ENCODE data around the gene IGFL1. TPM values are rescaled to one million over a fixed set of nuclear protein-coding genes. Genes with fewer than 3 reads are reported as not detected.

The IGFL1 gene
- total RNA-seq, 1 experiment from 2014 or later, result not detected

- intact Hi-C loops (cut with micrococcal nuclease; ENCODE audit: unreplicated experiment), result no loop called here
- H3K4me1 ChIP-seq (ENCODE audit: insufficient read depth, low read length, poor library complexity, severe bottlenecking), result no peaks in the 10 kb centered on the region
- CTCF ChIA-PET, result no interaction called here
- H3K27ac ChIP-seq (ENCODE audit: low read depth, low read length, poor library complexity, severe bottlenecking), result no peak overlapping the region
- TF ChIP-seq EZH2 (IDR thresholded peaks at IDR 0.05; ENCODE audit: borderline replicate concordance, low read depth, low read length, poor library complexity, severe bottlenecking) (no peak), CTCF (conservative IDR thresholded peaks at IDR 0.05; ENCODE audit: low read depth, low read length) (no peak)
- peaks cover 5% of the 10 kb centered on the region for H3K27me3 ChIP-seq (replicated peaks; ENCODE audit: insufficient read depth, low read depth, low read length, poor library complexity)
- no peak overlapping the region for H3K4me3 ChIP-seq (ENCODE audit: low read depth, low read length, poor library complexity, severe bottlenecking)
- BruUV-seq (replicated peaks), result no TSS peak
- peak; percentile 25 for DNase-seq (ENCODE audit: low spot score)
- H3K36me3 ChIP-seq (ENCODE audit: insufficient read depth, low read length, poor library complexity, severe bottlenecking), result no peaks in the 10 kb centered on the region
- POLR2A ChIA-PET (ENCODE audit: low non-redundant PET), result no interaction called here
- no peaks in the 10 kb centered on the region for H3K9me3 ChIP-seq (ENCODE audit: low read depth, low read length, poor library complexity, severe bottlenecking)
Measured at GRCh38 chr19:46216612-46217011, 12.9 kb upstream of the IGFL1 start.

GRCh38 chr19:46217476-46217875 lies 12.1 kb upstream of the IGFL1 start:
- no peak for TF ChIP-seq EZH2 (IDR thresholded peaks at IDR 0.05; ENCODE audit: borderline replicate concordance, low read depth, low read length, poor library complexity, severe bottlenecking)
- no peak for TF ChIP-seq CTCF (conservative IDR thresholded peaks at IDR 0.05; ENCODE audit: low read depth, low read length)
- ChIA-PET CTCF (no interaction called here), POLR2A (ENCODE audit: low non-redundant PET) (no interaction called here)
- no peak for DNase-seq (ENCODE audit: low spot score)
- H3K36me3 ChIP-seq (ENCODE audit: insufficient read depth, low read length, poor library complexity, severe bottlenecking), result no peaks in the 10 kb centered on the region
- H3K27me3 ChIP-seq (replicated peaks; ENCODE audit: insufficient read depth, low read depth, low read length, poor library complexity), result peaks cover 8% of the 10 kb centered on the region
- no peaks in the 10 kb centered on the region for H3K4me1 ChIP-seq (ENCODE audit: insufficient read depth, low read length, poor library complexity, severe bottlenecking)
- H3K27ac ChIP-seq (ENCODE audit: low read depth, low read length, poor library complexity, severe bottlenecking), result no peak overlapping the region
- no peaks in the 10 kb centered on the region for H3K9me3 ChIP-seq (ENCODE audit: low read depth, low read length, poor library complexity, severe bottlenecking)
- no peak overlapping the region for H3K4me3 ChIP-seq (ENCODE audit: low read depth, low read length, poor library complexity, severe bottlenecking)
- intact Hi-C loops (cut with micrococcal nuclease; ENCODE audit: unreplicated experiment), result no loop called here
- BruUV-seq (replicated peaks), result no TSS peak

GRCh38 chr19:46218160-46218559 lies 11.4 kb upstream of the IGFL1 start:
- ChIA-PET POLR2A (ENCODE audit: low non-redundant PET) (no interaction called here), CTCF (no interaction called here)
- no peak overlapping the region for H3K27ac ChIP-seq (ENCODE audit: low read depth, low read length, poor library complexity, severe bottlenecking)
- H3K4me3 ChIP-seq (ENCODE audit: low read depth, low read length, poor library complexity, severe bottlenecking), result no peak overlapping the region
- no peaks in the 10 kb centered on the region for H3K9me3 ChIP-seq (ENCODE audit: low read depth, low read length, poor library complexity, severe bottlenecking)
- H3K27me3 ChIP-seq (replicated peaks; ENCODE audit: insufficient read depth, low read depth, low read length, poor library complexity), result peaks cover 8% of the 10 kb centered on the region
- intact Hi-C loops (cut with micrococcal nuclease; ENCODE audit: unreplicated experiment), result no loop called here
- no peaks in the 10 kb centered on the region for H3K36me3 ChIP-seq (ENCODE audit: insufficient read depth, low read length, poor library complexity, severe bottlenecking)
- DNase-seq (ENCODE audit: low spot score), result peak; percentile 63
- BruUV-seq (replicated peaks), result no TSS peak
- no peaks in the 10 kb centered on the region for H3K4me1 ChIP-seq (ENCODE audit: insufficient read depth, low read length, poor library complexity, severe bottlenecking)
- TF ChIP-seq EZH2 (IDR thresholded peaks at IDR 0.05; ENCODE audit: borderline replicate concordance, low read depth, low read length, poor library complexity, severe bottlenecking) (no peak), CTCF (conservative IDR thresholded peaks at IDR 0.05; ENCODE audit: low read depth, low read length) (no peak)
